Measurements from ENCODE around the gene STK4.
A peak's percentile ranks its signal among the peaks of the same experiment; 100 is the strongest.

The STK4 gene

GRCh38 chr20:45109634-45110033 lies 143.3 kb downstream of the STK4 start:
- no peak overlapping the region for H2AFZ ChIP-seq (ENCODE audit: insufficient read depth, low read length, poor library complexity)
- H3K27ac ChIP-seq (ENCODE audit: low read depth, low read length), result no peak overlapping the region
- DNase-seq, result no peak
- H3K79me1 ChIP-seq (ENCODE audit: low read length), result no peaks in the 10 kb centered on the region
- H2BK120ac ChIP-seq (ENCODE audit: insufficient read depth, low read length, poor library complexity), result no peak overlapping the region
- no peak overlapping the region for H4K8ac ChIP-seq (ENCODE audit: low read depth, low read length)
- H3K4ac ChIP-seq (ENCODE audit: low read depth, low read length), result no peak overlapping the region
- no peaks in the 10 kb centered on the region for H3K27me3 ChIP-seq (ENCODE audit: insufficient read depth, low read length)
- no peak overlapping the region for H2BK5ac ChIP-seq (ENCODE audit: low read depth, low read length, poor library complexity)
- no peak overlapping the region for H3K23ac ChIP-seq (ENCODE audit: low read length)
- no peak overlapping the region for H2AK5ac ChIP-seq (ENCODE audit: low read length)
- no peak overlapping the region for H3K4me2 ChIP-seq (ENCODE audit: low read length)
- no peak overlapping the region for H4K91ac ChIP-seq (ENCODE audit: low read depth, low read length)
- peaks cover 0 to 2% of the 10 kb centered on the region in 2 experiments for H3K4me1 ChIP-seq (ENCODE audit: control insufficient read depth in 1 of 2, insufficient read depth in 2 of 2, low read length in 2 of 2)
- H2BK12ac ChIP-seq (ENCODE audit: low read length), result no peak overlapping the region
- H3K14ac ChIP-seq (ENCODE audit: low read length), result no peak overlapping the region
- H3K79me2 ChIP-seq (ENCODE audit: control insufficient read depth, insufficient read depth, low read length, poor library complexity), result no peaks in the 10 kb centered on the region
- peaks cover 2% of the 10 kb centered on the region for H3K9me3 ChIP-seq (ENCODE audit: insufficient read depth, low read depth, low read length)
- H3K18ac ChIP-seq (ENCODE audit: low read length), result no peak overlapping the region
- no peak overlapping the region for H3K4me3 ChIP-seq (ENCODE audit: low read depth, low read length)
- WGBS (ENCODE audit: extremely low coverage, insufficient coverage, insufficient read length), result no CpG with 5 or more reads among the region's 8 CpGs
- H4K12ac ChIP-seq (ENCODE audit: low read depth, low read length), result no peak overlapping the region
- H3K9ac ChIP-seq (ENCODE audit: low read length), result no peak overlapping the region
- H3K36me3 ChIP-seq (ENCODE audit: control insufficient read depth in 1 of 2, insufficient read depth in 2 of 2, low read length in 2 of 2), result no peaks in the 10 kb centered on the region

GRCh38 chr20:45110301-45110700 lies 144.0 kb downstream of the STK4 start:
- Histone ChIP-seq H3K9me3 (ENCODE audit: insufficient read depth, low read depth, low read length) (peaks cover 2% of the 10 kb centered on the region), H3K23ac (ENCODE audit: low read length) (no peak overlapping the region), H4K91ac (ENCODE audit: low read depth, low read length) (no peak overlapping the region), H2BK120ac (ENCODE audit: insufficient read depth, low read length, poor library complexity) (no peak overlapping the region), H2BK12ac (ENCODE audit: low read length) (no peak overlapping the region), H3K79me1 (ENCODE audit: low read length) (no peaks in the 10 kb centered on the region), H3K14ac (ENCODE audit: low read length) (no peak overlapping the region), H4K8ac (ENCODE audit: low read depth, low read length) (no peak overlapping the region), H3K18ac (ENCODE audit: low read length) (no peak overlapping the region), H3K79me2 (ENCODE audit: control insufficient read depth, insufficient read depth, low read length, poor library complexity) (no peaks in the 10 kb centered on the region), H3K9ac (ENCODE audit: low read length) (no peak overlapping the region), H3K27ac (ENCODE audit: low read depth, low read length) (no peak overlapping the region), H4K12ac (ENCODE audit: low read depth, low read length) (no peak overlapping the region), H3K27me3 (ENCODE audit: insufficient read depth, low read length) (no peaks in the 10 kb centered on the region), H2AFZ (ENCODE audit: insufficient read depth, low read length, poor library complexity) (no peak overlapping the region), H2BK5ac (ENCODE audit: low read depth, low read length, poor library complexity) (no peak overlapping the region), H2AK5ac (ENCODE audit: low read length) (no peak overlapping the region), H3K4me2 (ENCODE audit: low read length) (no peak overlapping the region), H3K4ac (ENCODE audit: low read depth, low read length) (no peak overlapping the region), H3K4me1 (ENCODE audit: control insufficient read depth in 1 of 2, insufficient read depth in 2 of 2, low read length in 2 of 2) (peaks cover 0 to 2% of the 10 kb centered on the region in 2 experiments), H3K36me3 (ENCODE audit: control insufficient read depth in 1 of 2, insufficient read depth in 2 of 2, low read length in 2 of 2) (no peaks in the 10 kb centered on the region), H3K4me3 (ENCODE audit: low read depth, low read length) (peak overlapping the region; percentile 44)
- no CpG with 5 or more reads among the region's 11 CpGs for WGBS (ENCODE audit: extremely low coverage, insufficient coverage, insufficient read length)
- DNase-seq, result no peak

- no peaks in the 10 kb centered on the region for H3K79me2 ChIP-seq (ENCODE audit: control insufficient read depth, insufficient read depth, low read length, poor library complexity)
- no peak overlapping the region for H2BK120ac ChIP-seq (ENCODE audit: insufficient read depth, low read length, poor library complexity)
- no peak overlapping the region for H3K4me2 ChIP-seq (ENCODE audit: low read length)
- H3K14ac ChIP-seq (ENCODE audit: low read length), result no peak overlapping the region
- no peak overlapping the region for H4K8ac ChIP-seq (ENCODE audit: low read depth, low read length)
- H2BK5ac ChIP-seq (ENCODE audit: low read depth, low read length, poor library complexity), result no peak overlapping the region
- H2BK12ac ChIP-seq (ENCODE audit: low read length), result no peak overlapping the region
- no peak overlapping the region for H4K91ac ChIP-seq (ENCODE audit: low read depth, low read length)
- H2AFZ ChIP-seq (ENCODE audit: insufficient read depth, low read length, poor library complexity), result no peak overlapping the region
- no peak overlapping the region for H2AK5ac ChIP-seq (ENCODE audit: low read length)
- no peaks in the 10 kb centered on the region for H3K36me3 ChIP-seq (ENCODE audit: control insufficient read depth in 1 of 2, insufficient read depth in 2 of 2, low read length in 2 of 2)
- no peaks in the 10 kb centered on the region for H3K79me1 ChIP-seq (ENCODE audit: low read length)
- H3K9me3 ChIP-seq (ENCODE audit: insufficient read depth, low read depth, low read length), result peaks cover 2% of the 10 kb centered on the region
- no peak overlapping the region for H3K18ac ChIP-seq (ENCODE audit: low read length)
- WGBS (ENCODE audit: extremely low coverage, insufficient coverage, insufficient read length), result no CpG with 5 or more reads among the region's 11 CpGs
- no peak overlapping the region for H3K9ac ChIP-seq (ENCODE audit: low read length)
- H3K23ac ChIP-seq (ENCODE audit: low read length), result no peak overlapping the region
- no peak overlapping the region for H3K27ac ChIP-seq (ENCODE audit: low read depth, low read length)
- H3K27me3 ChIP-seq (ENCODE audit: insufficient read depth, low read length), result no peaks in the 10 kb centered on the region
- no peaks in the 10 kb centered on the region for H3K4me1 ChIP-seq (ENCODE audit: control insufficient read depth in 1 of 2, insufficient read depth in 2 of 2, low read length in 2 of 2)
- DNase-seq, result no peak
- no peak overlapping the region for H3K4me3 ChIP-seq (ENCODE audit: low read depth, low read length)
- no peak overlapping the region for H3K4ac ChIP-seq (ENCODE audit: low read depth, low read length)
- H4K12ac ChIP-seq (ENCODE audit: low read depth, low read length), result no peak overlapping the region
Observed at GRCh38 chr20:45111285-45111684, 145.0 kb downstream of the STK4 start.

- Histone ChIP-seq H4K12ac (ENCODE audit: low read depth, low read length) (no peak overlapping the region), H3K4me2 (ENCODE audit: low read length) (no peak overlapping the region), H3K4me1 (ENCODE audit: control insufficient read depth in 1 of 2, insufficient read depth in 2 of 2, low read length in 2 of 2) (no peaks in the 10 kb centered on the region), H3K4ac (ENCODE audit: low read depth, low read length) (no peak overlapping the region), H3K9me3 (ENCODE audit: insufficient read depth, low read depth, low read length) (peaks cover 2% of the 10 kb centered on the region), H3K23ac (ENCODE audit: low read length) (no peak overlapping the region), H3K9ac (ENCODE audit: low read length) (no peak overlapping the region), H3K79me2 (ENCODE audit: control insufficient read depth, insufficient read depth, low read length, poor library complexity) (no peaks in the 10 kb centered on the region), H4K91ac (ENCODE audit: low read depth, low read length) (no peak overlapping the region), H3K27me3 (ENCODE audit: insufficient read depth, low read length) (no peaks in the 10 kb centered on the region), H3K14ac (ENCODE audit: low read length) (no peak overlapping the region), H2BK12ac (ENCODE audit: low read length) (peak overlapping the region; percentile 15), H3K27ac (ENCODE audit: low read depth, low read length) (no peak overlapping the region), H2AFZ (ENCODE audit: insufficient read depth, low read length, poor library complexity) (no peak overlapping the region), H4K8ac (ENCODE audit: low read depth, low read length) (no peak overlapping the region), H2AK5ac (ENCODE audit: low read length) (no peak overlapping the region), H3K4me3 (ENCODE audit: low read depth, low read length) (no peak overlapping the region), H3K36me3 (ENCODE audit: control insufficient read depth in 1 of 2, insufficient read depth in 2 of 2, low read length in 2 of 2) (no peaks in the 10 kb centered on the region), H3K79me1 (ENCODE audit: low read length) (no peaks in the 10 kb centered on the region), H3K18ac (ENCODE audit: low read length) (no peak overlapping the region), H2BK5ac (ENCODE audit: low read depth, low read length, poor library complexity) (no peak overlapping the region), H2BK120ac (ENCODE audit: insufficient read depth, low read length, poor library complexity) (no peak overlapping the region)
- DNase-seq, result peak in 1 of 2 donors; percentile 46
- WGBS (ENCODE audit: extremely low coverage, insufficient coverage, insufficient read length), result no CpG with 5 or more reads among the region's 17 CpGs
Observed at GRCh38 chr20:45111799-45112471, 145.6 kb downstream of the STK4 start.

Measured in trophoblast cell (in vitro differentiated cells and primary cell).